OCI-LY1 (cell line): Measurements from ENCODE around the gene NDC80.

Source experiments
- H2AFZ ChIP-seq: fragments of 200-600 bp; sonication (generic), shearing (Covaris generic); 2 replicates; pipeline ENCODE4 v1.6.0; 2014; ENCODE audit warnings: antibody characterized with exemption, mild to moderate bottlenecking, low read length
- H3F3A ChIP-seq: fragments of 200-600 bp; sonication (generic), shearing (Covaris generic); 2 replicates; pipeline ENCODE4 v1.6.0; 2014; ENCODE audit warnings: mild to moderate bottlenecking, antibody characterized with exemption, low read length, moderate library complexity; ENCODE audit not compliant: insufficient read depth
- H3K27ac ChIP-seq: fragments of 200-600 bp; sonication (generic); 2 replicates; pipeline ENCODE4 v1.5.1; 2014; ENCODE audit warnings: low read length, mixed run types, mild to moderate bottlenecking, low read depth; ENCODE audit not compliant: poor library complexity, severe bottlenecking
- H3K27me3 ChIP-seq: fragments of 200-600 bp; sonication (generic); 2 replicates; pipeline ENCODE4 v1.6.0; 2014; ENCODE audit warnings: antibody characterized with exemption, mild to moderate bottlenecking, low read length, moderate library complexity; ENCODE audit not compliant: insufficient read depth
- H3K36me3 ChIP-seq: fragments of 200-600 bp; sonication (generic); 2 replicates; pipeline ENCODE4 v1.6.1; 2014; ENCODE audit warnings: mild to moderate bottlenecking, antibody characterized with exemption, low read length, moderate library complexity, mixed read lengths; ENCODE audit not compliant: insufficient read depth
- H3K4me1 ChIP-seq: fragments of 200-600 bp; sonication (generic); 2 replicates; pipeline ENCODE4 v1.5.1; 2014; ENCODE audit warnings: mild to moderate bottlenecking, low read length, moderate library complexity; ENCODE audit not compliant: insufficient read depth, severe bottlenecking
- H3K4me2 ChIP-seq: fragments of 200-600 bp; sonication (generic), shearing (Covaris generic); 2 replicates; pipeline ENCODE4 v1.6.1; 2014; ENCODE audit warnings: low read length
- H3K4me3 ChIP-seq: fragments of 200-600 bp; sonication (generic); 2 replicates; pipeline ENCODE4 v1.5.1; 2014; ENCODE audit warnings: low read length, low read depth, mild to moderate bottlenecking, mixed read lengths; ENCODE audit not compliant: poor library complexity, severe bottlenecking
- H3K79me2 ChIP-seq: fragments of 200-600 bp; shearing (Covaris generic); 2 replicates; pipeline ENCODE4 v1.6.1; 2016; ENCODE audit warnings: mixed run types, low read length, mixed read lengths; ENCODE audit not compliant: insufficient read depth
- H3K9ac ChIP-seq: fragments of 200-600 bp; sonication (generic), shearing (Covaris generic); 2 replicates; pipeline ENCODE4 v1.6.1; 2014; ENCODE audit warnings: mild to moderate bottlenecking, low read length, mixed read lengths
- H3K9me2 ChIP-seq: fragments of 200-600 bp; sonication (generic), shearing (Covaris generic); 2 replicates; pipeline ENCODE4 v1.6.1; 2014; ENCODE audit warnings: low read depth, mild to moderate bottlenecking, low read length, mixed read lengths
- H3K9me3 ChIP-seq: fragments of 200-600 bp; shearing (Covaris generic); 2 replicates; pipeline ENCODE4 v1.6.1; 2014; ENCODE audit warnings: low read length, mixed read lengths
- H4K20me1 ChIP-seq: fragments of 200-600 bp; sonication (generic), shearing (Covaris generic); 2 replicates; pipeline ENCODE4 v1.6.0; 2016; ENCODE audit warnings: mild to moderate bottlenecking, low read length; ENCODE audit not compliant: insufficient read depth
- CTCF ChIP-seq: fragments of 200-600 bp; sonication (generic), shearing (Covaris generic); IDR thresholded peaks from 2 replicates; pipeline ENCODE4 v1.5.1; 2017; ENCODE audit warnings: mild to moderate bottlenecking, antibody characterized with exemption, low read length, moderate library complexity, mixed read lengths
- EZH2 ChIP-seq: fragments of 200-600 bp; sonication (generic), shearing (Covaris generic); IDR thresholded peaks from 2 replicates; pipeline ENCODE4 v1.8.0; 2017; ENCODE audit warnings: borderline replicate concordance, mixed run types, mild to moderate bottlenecking, antibody characterized with exemption, low read length, moderate library complexity, mixed read lengths

The NDC80 gene

GRCh38 chr18:2655954-2656236 lies 84.5 kb downstream of the NDC80 start:
- Histone ChIP-seq H3K27me3 (no peaks in the 10 kb centered on the region), H3K4me2 (peak overlapping the region; percentile 77), H3K9ac (peak overlapping the region; percentile 83), H3K9me3 (no peaks in the 10 kb centered on the region), H3K36me3 (peaks cover 5% of the 10 kb centered on the region), H3K79me2 (peaks cover 50% of the 10 kb centered on the region), H3F3A (no peaks in the 10 kb centered on the region), H3K27ac (peak overlapping the region; percentile 82), H2AFZ (no peak overlapping the region), H4K20me1 (no peaks in the 10 kb centered on the region), H3K4me1 (peaks cover 23% of the 10 kb centered on the region), H3K9me2 (no peaks in the 10 kb centered on the region), H3K4me3 (peak overlapping the region; percentile 98)
- TF ChIP-seq CTCF = no peak
- no peak for TF ChIP-seq EZH2

GRCh38 chr18:2656237-2656980 lies 85.1 kb downstream of the NDC80 start:
- peak overlapping the region; percentile 98 for H3K4me3 ChIP-seq
- H3K4me1 ChIP-seq = peaks cover 23% of the 10 kb centered on the region
- no peaks in the 10 kb centered on the region for H3K27me3 ChIP-seq
- peak overlapping the region; percentile 82 for H3K27ac ChIP-seq
- no peaks in the 10 kb centered on the region for H3K9me3 ChIP-seq
- no peaks in the 10 kb centered on the region for H4K20me1 ChIP-seq
- peak overlapping the region; percentile 83 for H3K9ac ChIP-seq
- no peaks in the 10 kb centered on the region for H3F3A ChIP-seq
- TF ChIP-seq EZH2 = no peak
- no peak for TF ChIP-seq CTCF
- H3K36me3 ChIP-seq = peaks cover 5% of the 10 kb centered on the region
- H3K4me2 ChIP-seq = peak overlapping the region; percentile 77
- H3K9me2 ChIP-seq = no peaks in the 10 kb centered on the region
- no peak overlapping the region for H2AFZ ChIP-seq
- peaks cover 55% of the 10 kb centered on the region for H3K79me2 ChIP-seq

- H3K79me2 ChIP-seq = peaks cover 59% of the 10 kb centered on the region
- H4K20me1 ChIP-seq = no peaks in the 10 kb centered on the region
- H3K4me2 ChIP-seq = peak overlapping the region; percentile 77
- H3F3A ChIP-seq = no peaks in the 10 kb centered on the region
- no peaks in the 10 kb centered on the region for H3K9me3 ChIP-seq
- peaks cover 5% of the 10 kb centered on the region for H3K36me3 ChIP-seq
- no peaks in the 10 kb centered on the region for H3K27me3 ChIP-seq
- H3K9me2 ChIP-seq = no peaks in the 10 kb centered on the region
- TF ChIP-seq EZH2 = no peak
- no peak for TF ChIP-seq CTCF
- peak overlapping the region; percentile 82 for H3K27ac ChIP-seq
- H3K4me1 ChIP-seq = peaks cover 23% of the 10 kb centered on the region
- no peak overlapping the region for H2AFZ ChIP-seq
- peak overlapping the region; percentile 98 for H3K4me3 ChIP-seq
- H3K9ac ChIP-seq = peak overlapping the region; percentile 83
These were observed 85.7 kb downstream of the NDC80 start for GRCh38 chr18:2656981-2657512.
